Measurements from ENCODE around the gene CLRN3.

GRCh38 chr10:127939786-127940330 is 47.1 kb upstream of the CLRN3 start:
- TF ChIP-seq, protein P1, sequence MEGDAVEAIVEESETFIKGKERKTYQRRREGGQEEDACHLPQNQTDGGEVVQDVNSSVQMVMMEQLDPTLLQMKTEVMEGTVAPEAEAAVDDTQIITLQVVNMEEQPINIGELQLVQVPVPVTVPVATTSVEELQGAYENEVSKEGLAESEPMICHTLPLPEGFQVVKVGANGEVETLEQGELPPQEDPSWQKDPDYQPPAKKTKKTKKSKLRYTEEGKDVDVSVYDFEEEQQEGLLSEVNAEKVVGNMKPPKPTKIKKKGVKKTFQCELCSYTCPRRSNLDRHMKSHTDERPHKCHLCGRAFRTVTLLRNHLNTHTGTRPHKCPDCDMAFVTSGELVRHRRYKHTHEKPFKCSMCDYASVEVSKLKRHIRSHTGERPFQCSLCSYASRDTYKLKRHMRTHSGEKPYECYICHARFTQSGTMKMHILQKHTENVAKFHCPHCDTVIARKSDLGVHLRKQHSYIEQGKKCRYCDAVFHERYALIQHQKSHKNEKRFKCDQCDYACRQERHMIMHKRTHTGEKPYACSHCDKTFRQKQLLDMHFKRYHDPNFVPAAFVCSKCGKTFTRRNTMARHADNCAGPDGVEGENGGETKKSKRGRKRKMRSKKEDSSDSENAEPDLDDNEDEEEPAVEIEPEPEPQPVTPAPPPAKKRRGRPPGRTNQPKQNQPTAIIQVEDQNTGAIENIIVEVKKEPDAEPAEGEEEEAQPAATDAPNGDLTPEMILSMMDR (IDR thresholded peaks at IDR 0.05; ENCODE audit: control extremely low read depth in 1 of 3, insufficient read depth in 1 of 3, low read depth in 1 of 3, low read length in 3 of 3): no peak
- TF ChIP-seq CEBPB (IDR thresholded peaks at IDR 0.05; ENCODE audit: low read depth, low read length) (no peak), EP300 (IDR thresholded peaks at IDR 0.05; ENCODE audit: borderline replicate concordance in 1 of 2, low read depth in 2 of 2, low read length in 2 of 2) (no peak), RNF2 (IDR thresholded peaks at IDR 0.05; ENCODE audit: borderline replicate concordance, low read depth, low read length, missing control alignments, poor library complexity, severe bottlenecking) (no peak), KDM4A (IDR thresholded peaks at IDR 0.05; ENCODE audit: low read depth, low read length, severe bottlenecking) (no peak), CREB1 (IDR thresholded peaks at IDR 0.05) (no peak), RXRA (IDR thresholded peaks at IDR 0.05; ENCODE audit: insufficient read depth, low read depth, low read length) (no peak)

All from H1 (cell line).